ENCODE measurements around the gene ZMIZ1. TPM values are rescaled to one million over a fixed set of nuclear protein-coding genes. Genes with fewer than 3 reads are reported as not detected.

The ZMIZ1 gene
- total RNA-seq, 1 donor from 2014 or later, result 48.8 TPM

DNA sequence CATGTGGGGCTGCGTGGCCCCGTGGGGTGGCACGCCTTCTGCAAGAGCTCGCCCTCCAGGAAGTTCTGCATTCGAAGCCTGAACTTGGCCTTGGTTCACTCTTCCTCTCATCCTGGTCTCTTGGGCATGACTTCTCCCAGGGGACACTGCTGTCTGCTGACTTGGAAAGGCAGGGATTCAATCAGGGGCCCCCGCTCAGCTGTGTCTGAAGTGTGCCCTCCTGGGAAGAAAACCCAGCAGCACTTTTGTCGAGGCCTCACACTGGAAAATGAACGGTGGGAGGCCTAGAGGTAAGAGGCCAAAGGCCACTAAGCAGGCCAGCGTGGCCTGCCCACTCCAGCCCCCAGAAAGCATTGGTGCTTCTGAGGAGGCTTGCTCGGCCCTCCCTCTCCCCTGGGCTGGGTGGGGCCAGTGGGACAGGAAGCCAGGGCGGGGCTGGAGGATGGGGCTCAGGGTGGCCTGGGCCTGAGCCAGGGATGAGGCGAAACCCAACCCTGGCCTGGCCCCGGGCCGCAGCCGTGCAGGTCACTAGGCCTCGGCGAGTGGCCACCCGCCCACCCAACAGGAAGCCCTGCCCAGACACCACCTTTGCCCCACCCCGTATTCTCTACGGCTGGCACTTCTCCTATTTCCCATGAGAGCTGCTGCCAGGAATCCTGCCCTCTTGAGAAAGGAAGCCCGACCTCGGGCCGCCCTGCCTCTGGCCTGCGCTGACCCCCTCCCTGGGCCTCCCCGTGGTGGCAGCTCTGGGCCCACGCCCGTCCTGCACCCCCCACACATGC, 81.1 kb downstream of the ZMIZ1 start:
- DNase-seq (ENCODE audit: missing footprints), result peak; percentile 94
- peak; percentile 56 for ATAC-seq
- intact Hi-C loops (cut with DNase I), result loop anchor here (5.0 kb wide), 2 partner anchors 38 to 42 kb away; no protein-coding TSS in a partner anchor

DNA sequence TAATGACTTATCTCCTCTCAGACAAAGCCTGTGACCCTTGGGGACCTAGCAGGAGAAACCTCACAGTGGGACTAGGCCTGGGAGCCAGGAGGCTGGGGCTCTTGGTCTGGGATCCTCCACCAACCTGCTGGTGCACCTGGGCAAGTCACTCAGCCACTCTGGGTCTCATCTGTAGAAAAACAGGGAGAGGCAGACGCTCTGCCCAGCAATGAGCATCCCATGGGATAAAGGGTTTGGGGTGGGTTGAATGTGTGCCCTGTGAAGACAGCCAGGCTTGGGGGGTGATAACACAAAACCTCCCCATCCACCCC, 81.6 kb downstream of the ZMIZ1 start:
- DNase-seq (ENCODE audit: missing footprints), result no peak
- no peak for ATAC-seq
- intact Hi-C loops (cut with DNase I), result loop anchor here (5.0 kb wide), 2 partner anchors 38 to 42 kb away; no protein-coding TSS in a partner anchor

GRCh38 chr10:79152423-79152817, 83.7 kb downstream of the ZMIZ1 start:
- no peak for DNase-seq (ENCODE audit: missing footprints)
- intact Hi-C loops (cut with DNase I), result loop anchor here (2.0 to 5.0 kb wide), 3 partner anchors 40 to 226 kb away; no protein-coding TSS in a partner anchor
- no peak for ATAC-seq

DNA sequence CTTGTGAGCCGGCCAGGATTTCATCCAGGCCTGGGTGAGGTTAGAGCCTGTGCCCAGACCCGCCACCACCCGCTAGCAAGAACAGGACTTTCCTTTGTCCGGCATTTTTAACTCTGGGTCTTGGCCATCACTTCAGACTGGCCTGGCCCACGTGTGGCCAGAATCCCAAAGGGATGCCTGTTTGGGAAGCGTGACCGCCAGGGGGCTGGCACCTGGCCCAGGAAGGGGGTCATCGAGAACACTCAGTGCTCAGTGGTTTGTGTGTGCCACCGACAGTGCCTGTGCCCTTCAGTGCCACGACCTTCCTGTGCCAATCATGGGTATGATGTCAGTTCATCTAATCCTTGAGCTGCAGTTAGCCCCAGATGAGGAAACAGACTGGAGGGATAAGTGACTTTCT, 85.0 kb downstream of the ZMIZ1 start:
- peak; percentile 87 for DNase-seq (ENCODE audit: missing footprints)
- intact Hi-C loops (cut with DNase I), result loop anchor here (2.0 to 5.0 kb wide), 4 partner anchors 39 to 227 kb away; no protein-coding TSS in a partner anchor
- peak; percentile 13 for ATAC-seq

GRCh38 chr10:79155301-79156081, 86.7 kb downstream of the ZMIZ1 start:
- intact Hi-C loops (cut with DNase I), result loop anchor here (2.0 kb wide), 1 partner anchor 77 kb away; no protein-coding TSS in a partner anchor
- no peak for DNase-seq (ENCODE audit: missing footprints)

GRCh38 chr10:79156334-79157274, 87.8 kb downstream of the ZMIZ1 start:
- DNase-seq (ENCODE audit: missing footprints) (no peak), ATAC-seq (no peak)
- intact Hi-C loops (cut with DNase I), result no loop called here

More at GRCh38 chr10:79155301-79156081, 86.7 kb downstream of the ZMIZ1 start:
- ATAC-seq, result no peak

GRCh38 chr10:79158004-79158340, 89.2 kb downstream of the ZMIZ1 start:
- intact Hi-C loops (cut with DNase I), result no loop called here
- DNase-seq (ENCODE audit: missing footprints), result no peak
- no peak for ATAC-seq

GRCh38 chr10:79158402-79159097, 89.8 kb downstream of the ZMIZ1 start:
- intact Hi-C loops (cut with DNase I), result no loop called here
- no peak for ATAC-seq
- DNase-seq (ENCODE audit: missing footprints), result no peak

DNA sequence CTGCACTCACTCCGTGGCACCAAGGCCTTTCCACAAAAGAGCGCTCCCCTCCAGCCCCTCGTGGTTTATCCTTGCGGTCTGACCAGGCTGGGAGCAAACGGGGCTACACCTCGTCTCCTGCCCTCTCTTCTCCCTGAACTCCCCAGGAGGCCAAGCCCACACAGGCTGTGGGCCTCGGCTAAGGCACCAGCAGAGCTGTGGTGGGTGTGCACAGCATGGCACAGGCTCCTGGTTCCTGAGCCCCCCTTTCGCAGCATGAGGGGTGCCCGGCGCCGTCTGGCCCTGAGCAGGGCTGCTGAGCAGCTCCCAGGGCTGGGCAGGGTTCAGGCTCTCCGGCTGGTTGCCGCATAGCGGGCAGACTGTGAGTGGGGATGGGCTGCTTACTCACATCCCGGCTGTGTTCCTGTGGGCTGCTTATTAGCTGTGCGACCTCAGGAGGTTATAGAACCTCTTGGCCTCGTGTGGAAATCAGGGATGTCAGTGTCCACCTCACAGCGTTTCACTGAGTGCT, 90.4 kb downstream of the ZMIZ1 start:
- intact Hi-C loops (cut with DNase I), result no loop called here
- DNase-seq (ENCODE audit: missing footprints) (no peak), ATAC-seq (peak; percentile 21)

- peak; percentile 86 for DNase-seq (ENCODE audit: missing footprints)
- peak; percentile 67 for ATAC-seq
- intact Hi-C loops (cut with DNase I), result no loop called here
These were observed 91.0 kb downstream of the ZMIZ1 start for GRCh38 chr10:79159785-79160184.

- ATAC-seq (no peak), DNase-seq (ENCODE audit: missing footprints) (no peak)
- intact Hi-C loops (cut with DNase I), result no loop called here
These were observed 91.4 kb downstream of the ZMIZ1 start for GRCh38 chr10:79160191-79160590.

DNA sequence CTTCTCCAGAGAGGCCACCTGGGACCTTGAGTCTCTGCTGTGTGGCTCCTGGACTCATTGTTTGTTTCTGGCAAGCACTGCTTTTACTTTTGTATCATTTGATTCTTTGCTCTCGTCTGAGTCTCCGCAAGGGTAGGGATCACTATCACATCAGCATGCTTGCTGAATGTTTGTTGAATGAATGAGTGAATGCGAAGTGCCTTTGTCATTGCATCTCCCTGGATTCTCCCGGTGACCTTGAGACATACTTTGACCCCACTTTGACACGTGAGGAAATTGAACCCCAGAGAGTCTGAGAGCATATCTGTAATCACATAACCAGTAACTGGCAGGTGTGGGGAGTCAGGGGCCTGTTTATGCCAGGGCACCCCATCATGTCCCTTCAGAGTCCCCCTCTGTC, 92.8 kb downstream of the ZMIZ1 start:
- ATAC-seq (no peak), DNase-seq (ENCODE audit: missing footprints) (no peak)
- intact Hi-C loops (cut with DNase I), result no loop called here

DNA sequence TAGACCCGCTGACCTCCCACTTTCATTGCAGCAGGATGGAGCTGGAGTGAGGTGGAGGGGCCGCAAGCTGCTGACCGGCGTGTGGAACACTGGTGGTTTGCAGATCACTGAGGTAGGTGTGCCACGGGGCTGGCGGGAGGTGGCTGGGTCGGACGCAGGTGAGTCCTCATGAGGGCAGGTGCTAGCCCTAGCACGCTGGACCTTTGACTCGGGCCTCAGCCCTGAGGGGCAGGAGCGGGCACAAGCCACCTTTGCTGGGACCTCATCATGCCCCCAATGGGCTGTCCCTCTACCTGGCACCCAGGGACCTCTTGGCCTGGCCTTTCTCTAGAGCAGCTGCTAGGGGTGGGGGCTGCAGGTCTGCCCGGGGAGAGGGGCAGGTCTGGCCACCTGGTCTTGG, 93.3 kb downstream of the ZMIZ1 start:
- intact Hi-C loops (cut with DNase I), result no loop called here
- DNase-seq (ENCODE audit: missing footprints), result no peak
- no peak for ATAC-seq

DNA sequence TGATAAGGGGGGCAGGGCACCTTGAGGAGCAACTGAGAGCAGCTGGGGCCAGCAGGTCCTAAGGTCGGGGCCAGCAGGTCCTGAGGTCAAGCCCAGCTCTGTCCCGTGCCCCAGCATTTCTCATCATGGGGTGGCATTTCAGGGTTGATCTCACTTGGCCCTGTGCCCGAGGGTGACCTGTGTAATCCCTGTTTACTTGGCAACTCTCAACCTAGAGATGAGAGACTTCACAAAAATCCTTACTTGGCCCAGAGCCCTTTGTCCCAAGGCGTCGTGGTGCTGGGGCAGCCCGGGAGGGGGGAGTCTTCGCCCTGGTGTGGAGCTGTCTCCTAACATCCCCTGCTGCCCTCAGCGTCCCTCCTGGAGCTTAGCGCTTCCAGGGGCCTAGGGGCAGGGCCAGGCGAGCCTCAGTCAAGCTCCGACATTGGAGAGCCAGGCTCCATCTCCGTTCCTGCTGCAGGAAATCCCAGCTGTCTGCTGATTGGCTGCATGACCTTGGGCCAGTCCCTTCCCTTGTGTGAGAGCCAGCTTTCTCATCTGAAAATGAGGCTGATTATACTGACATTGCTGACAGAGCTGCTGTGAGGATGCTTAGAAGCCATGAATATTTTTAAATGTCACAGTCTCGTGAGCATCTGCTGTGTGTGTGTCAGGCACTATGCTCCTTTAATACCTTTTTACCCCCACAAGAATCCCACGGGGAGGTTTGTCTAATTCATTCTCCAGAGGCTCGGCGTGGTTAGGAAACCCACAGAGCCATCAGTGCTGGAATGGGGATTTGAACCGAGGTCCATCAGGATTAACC, 94.3 kb downstream of the ZMIZ1 start:
- ATAC-seq (no peak), DNase-seq (ENCODE audit: missing footprints) (no peak)
- intact Hi-C loops (cut with DNase I), result no loop called here

GRCh38 chr10:79163666-79163975, 94.9 kb downstream of the ZMIZ1 start:
- DNase-seq (ENCODE audit: missing footprints) (no peak), ATAC-seq (no peak)
- intact Hi-C loops (cut with DNase I), result no loop called here

GRCh38 chr10:79164075-79164474, 95.3 kb downstream of the ZMIZ1 start:
- intact Hi-C loops (cut with DNase I), result no loop called here
- DNase-seq (ENCODE audit: missing footprints), result no peak

DNA sequence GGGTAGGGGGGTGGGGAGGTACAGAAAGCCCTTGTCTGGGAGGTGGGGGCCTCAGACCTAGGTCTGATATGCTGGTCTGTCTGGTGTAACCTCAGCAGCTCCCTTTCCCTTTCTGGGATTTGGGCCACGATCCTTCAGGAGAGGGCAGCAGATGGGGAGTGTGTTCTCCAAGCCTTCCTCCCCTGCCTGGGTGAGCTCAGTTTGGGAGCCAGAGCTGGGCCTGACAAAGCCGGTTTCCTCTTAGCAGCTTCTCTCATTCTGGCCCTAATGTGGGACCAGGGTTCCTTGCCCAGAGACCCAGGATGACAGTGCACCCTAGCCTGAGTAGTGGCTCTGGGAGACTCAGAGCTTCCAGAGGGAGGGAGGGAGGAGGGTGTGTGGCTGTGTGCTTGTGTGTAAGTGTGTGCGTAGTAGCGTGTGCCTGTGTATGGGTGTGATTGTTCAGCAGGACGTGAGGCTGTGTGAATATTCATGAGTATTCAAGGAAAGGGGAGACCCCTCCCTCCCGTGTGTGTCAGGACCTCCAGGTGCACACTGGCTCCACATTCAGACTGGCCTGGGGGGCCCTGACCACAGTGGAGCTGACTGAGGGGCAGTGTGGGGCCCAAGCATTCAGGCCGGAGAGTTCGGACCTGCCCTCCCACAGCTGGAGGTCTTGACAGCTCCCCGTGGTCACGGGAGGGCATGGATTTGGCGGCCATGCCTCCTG, 96.5 kb downstream of the ZMIZ1 start:
- ATAC-seq (no peak), DNase-seq (ENCODE audit: missing footprints) (no peak)
- intact Hi-C loops (cut with DNase I), result no loop called here

More at GRCh38 chr10:79164075-79164474, 95.3 kb downstream of the ZMIZ1 start:
- ATAC-seq, result no peak
